OCI-LY7 (cell line): Measurements from ENCODE around the gene XPNPEP2. TPM values are rescaled to one million over a fixed set of nuclear protein-coding genes. Genes with fewer than 3 reads are reported as not detected.

Source experiments
- BruUV-seq: library from RNA; stranded (reverse); fragments of 400-500 nt; replicated peaks from 2 replicates; lab custom pipeline; 2021; lab: Mats Ljungman, UMichigan
- CTCF ChIA-PET: fragments of 300-600 bp; sonication (Branson Sonifier 250); formaldehyde crosslinking; loops from one replicate; lab custom pipeline; 2022; ENCODE audit warnings: antibody characterized with exemption; ENCODE audit not compliant: unreplicated experiment; lab: Charles Lee
- POLR2A ChIA-PET: fragments of 300-600 bp; sonication (Branson Sonifier 250); formaldehyde crosslinking; loops from one replicate; lab custom pipeline; 2022; ENCODE audit warnings: antibody characterized with exemption; lab: Charles Lee
- DNase-seq: peaks from one replicate; pipeline ENCODE4 v3.0.0-alpha.2; 2015; ENCODE audit warnings: low spot score
- H2AFZ ChIP-seq: fragments of 200-600 bp; sonication (generic), shearing (Covaris generic); 2 replicates; pipeline ENCODE4 v1.6.1; 2014; ENCODE audit warnings: mild to moderate bottlenecking, antibody characterized with exemption, low read length, moderate library complexity
- H3K27ac ChIP-seq: fragments of 200-600 bp; sonication (generic); 2 replicates; pipeline ENCODE4 v1.5.1; 2014; ENCODE audit warnings: mixed run types, low read depth, mild to moderate bottlenecking, moderate library complexity, low read length, inconsistent platforms; ENCODE audit not compliant: poor library complexity, severe bottlenecking
- H3K36me3 ChIP-seq: fragments of 200-600 bp; sonication (generic); 2 replicates; pipeline ENCODE4 v1.6.1; 2014; ENCODE audit warnings: mild to moderate bottlenecking, antibody characterized with exemption, low read length, moderate library complexity, mixed read lengths; ENCODE audit not compliant: insufficient read depth
- H3K4me1 ChIP-seq: fragments of 200-600 bp; sonication (generic); 2 replicates; pipeline ENCODE4 v1.5.1; 2014; ENCODE audit warnings: mild to moderate bottlenecking, low read length; ENCODE audit not compliant: insufficient read depth, poor library complexity, severe bottlenecking
- H3K4me2 ChIP-seq: fragments of 200-600 bp; sonication (generic); 2 replicates; pipeline ENCODE4 v1.6.1; 2014; ENCODE audit warnings: mild to moderate bottlenecking, low read length
- H3K4me3 ChIP-seq: fragments of 200-600 bp; sonication (generic); 2 replicates; pipeline ENCODE4 v1.5.1; 2014; ENCODE audit warnings: mild to moderate bottlenecking, low read depth, low read length; ENCODE audit not compliant: poor library complexity, severe bottlenecking
- H3K79me2 ChIP-seq: fragments of 200-600 bp; sonication (generic); 2 replicates; pipeline ENCODE4 v1.6.1; 2016; ENCODE audit warnings: low read depth, mild to moderate bottlenecking, low read length, moderate library complexity, mixed read lengths; ENCODE audit not compliant: insufficient read depth
- H3K9me2 ChIP-seq: fragments of 200-600 bp; sonication (generic); 2 replicates; pipeline ENCODE4 v1.6.1; 2016; ENCODE audit warnings: mild to moderate bottlenecking, low read length, mixed read lengths; ENCODE audit not compliant: insufficient read depth
- H3K9me3 ChIP-seq: fragments of 200-600 bp; sonication (generic); 2 replicates; pipeline ENCODE4 v1.6.1; 2014; ENCODE audit warnings: mild to moderate bottlenecking, mixed run types, low read length, mixed read lengths
- H4K20me1 ChIP-seq: fragments of 200-600 bp; sonication (generic); 2 replicates; pipeline ENCODE4 v1.6.1; 2014; ENCODE audit warnings: mild to moderate bottlenecking, antibody characterized with exemption, low read length, moderate library complexity, mixed read lengths; ENCODE audit not compliant: insufficient read depth
- CTCF ChIP-seq: fragments of 200-600 bp; sonication (generic); conservative IDR thresholded peaks from 2 replicates; pipeline ENCODE4 v1.5.1; 2014; ENCODE audit warnings: mild to moderate bottlenecking, antibody characterized with exemption, low read length, moderate library complexity, mixed read lengths
- EZH2phosphoT487 ChIP-seq: fragments of 200-600 bp; sonication (generic); IDR thresholded peaks from 2 replicates; pipeline ENCODE4 v1.6.1; 2018; ENCODE audit warnings: low read depth, borderline replicate concordance, mild to moderate bottlenecking, mixed run types, antibody characterized with exemption, low read length, moderate library complexity, mixed read lengths
- intact Hi-C: fragments of 100-400 bp; cut with micrococcal nuclease; formaldehyde crosslinking; loops from one replicate; pipeline ENCODE4 v1.10.0; 2022; ENCODE audit not compliant: unreplicated experiment
- total RNA-seq, 2 experiments: library from RNA; depleted of rRNA in 1 of 2; stranded (reverse); fragments of >200 nt in 1 of 2; shearing (Covaris generic) in 1 of 2; gene quantifications; 2 replicates each; pipeline ENCODE4 v1.2.3, GENCODE V29; 2014 to 2022

The XPNPEP2 gene
- total RNA-seq, 2 experiments from 2014 or later: not detected

- Histone ChIP-seq H3K27ac (no peak overlapping the region), H3K36me3 (no peaks in the 10 kb centered on the region), H4K20me1 (no peaks in the 10 kb centered on the region), H3K4me3 (no peak overlapping the region), H2AFZ (no peak overlapping the region), H3K79me2 (no peaks in the 10 kb centered on the region), H3K9me2 (no peaks in the 10 kb centered on the region), H3K9me3 (no peaks in the 10 kb centered on the region), H3K4me2 (no peak overlapping the region), H3K4me1 (no peaks in the 10 kb centered on the region)
- no TSS peak for BruUV-seq
- intact Hi-C loops: no loop called here
- CTCF ChIA-PET: no interaction called here
- no peak for DNase-seq
- POLR2A ChIA-PET: no interaction called here
- TF ChIP-seq CTCF (no peak), EZH2phosphoT487 (no peak)
These were observed 48.3 kb upstream of the XPNPEP2 start for GRCh38 chrX:129690435-129690834.

GRCh38 chrX:129693354-129693753 is 45.4 kb upstream of the XPNPEP2 start:
- TF ChIP-seq CTCF: no peak
- TF ChIP-seq EZH2phosphoT487: no peak
- Histone ChIP-seq H3K9me2 (no peaks in the 10 kb centered on the region), H3K4me1 (peaks cover 12% of the 10 kb centered on the region), H4K20me1 (no peaks in the 10 kb centered on the region), H3K4me3 (no peak overlapping the region), H3K27ac (no peak overlapping the region), H2AFZ (no peak overlapping the region), H3K9me3 (no peaks in the 10 kb centered on the region), H3K4me2 (no peak overlapping the region), H3K36me3 (no peaks in the 10 kb centered on the region), H3K79me2 (no peaks in the 10 kb centered on the region)
- CTCF ChIA-PET: no interaction called here
- POLR2A ChIA-PET: no interaction called here
- BruUV-seq: no TSS peak
- intact Hi-C loops: no loop called here
- no peak for DNase-seq

GRCh38 chrX:129694805-129695204 is 44.0 kb upstream of the XPNPEP2 start:
- Histone ChIP-seq H3K4me3 (no peak overlapping the region), H3K36me3 (no peaks in the 10 kb centered on the region), H3K9me2 (no peaks in the 10 kb centered on the region), H3K9me3 (no peaks in the 10 kb centered on the region), H3K4me1 (peaks cover 12% of the 10 kb centered on the region), H2AFZ (no peak overlapping the region), H4K20me1 (no peaks in the 10 kb centered on the region), H3K79me2 (no peaks in the 10 kb centered on the region), H3K27ac (no peak overlapping the region), H3K4me2 (no peak overlapping the region)
- intact Hi-C loops: no loop called here
- POLR2A ChIA-PET: no interaction called here
- TF ChIP-seq CTCF: no peak
- no peak for TF ChIP-seq EZH2phosphoT487
- BruUV-seq: no TSS peak
- CTCF ChIA-PET: no interaction called here
- no peak for DNase-seq
